ENCODE results near the gene NPBWR2. TPM values are rescaled to one million over a fixed set of nuclear protein-coding genes. Genes with fewer than 3 reads are reported as not detected.

Gene NPBWR2
- total RNA-seq, 1 experiment from 2014 or later: not detected

DNA sequence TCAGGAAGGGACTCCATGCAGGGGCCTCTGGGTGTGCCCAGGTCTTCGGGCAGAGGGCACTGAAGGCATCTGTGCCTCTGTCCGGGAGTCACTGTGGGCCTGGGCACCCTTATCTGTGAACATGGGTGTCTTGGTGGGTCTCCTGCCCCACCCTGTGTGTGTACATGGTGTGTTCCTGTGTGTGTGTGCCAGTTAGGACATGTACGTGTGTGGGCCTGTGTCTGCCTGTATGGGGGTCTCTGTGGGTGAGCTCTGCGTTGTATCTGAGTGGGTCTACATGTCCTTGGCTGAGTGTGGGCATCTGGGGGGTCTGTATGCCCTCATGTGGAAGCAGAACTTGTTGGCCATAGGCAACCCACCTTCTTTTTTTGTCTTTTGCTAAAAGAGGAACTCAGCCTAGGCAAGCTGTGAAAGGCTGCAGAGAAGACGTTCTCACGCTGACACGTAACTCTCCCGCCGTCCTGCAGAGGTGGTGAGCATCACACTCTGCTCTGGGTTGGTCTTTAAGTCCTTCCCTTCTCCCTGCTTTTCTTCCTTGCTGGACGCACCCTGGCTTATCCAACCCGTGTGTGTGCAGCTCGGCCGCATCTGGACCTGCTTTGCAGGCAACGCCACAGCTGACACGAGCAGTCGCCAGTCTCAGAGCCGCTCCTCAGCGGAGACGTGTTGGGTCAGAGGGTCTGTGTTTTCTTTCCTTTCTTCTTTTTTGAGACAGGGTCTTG, 532 bp upstream of the NPBWR2 start:
- Histone ChIP-seq H3K27me3 (ENCODE audit: control insufficient read depth, insufficient read depth, low read length) (no peaks in the 10 kb centered on the region), H3K4me1 (ENCODE audit: control insufficient read depth, insufficient read depth, low read length) (no peaks in the 10 kb centered on the region; the same call in 1 of the 2 replicates), H3K4me3 (ENCODE audit: low read depth in 2 of 2, low read length in 2 of 2) (no peak overlapping the region), H3K9me3 (ENCODE audit: control insufficient read depth, insufficient read depth, low read depth, low read length) (no peaks in the 10 kb centered on the region), H3K27ac (ENCODE audit: low read length) (no peak overlapping the region), H3K36me3 (ENCODE audit: control insufficient read depth, insufficient read depth, low read length) (no peaks in the 10 kb centered on the region)
- no peak for ATAC-seq
- in situ Hi-C loops (cut with HindIII; ENCODE audit: low pct_unique_long_range_greater_than_20kb, low sequenced_read_pairs): no loop called here
- no peak for TF ChIP-seq TCF7L2 (IDR thresholded peaks at IDR 0.05; ENCODE audit: low read depth, low read length)
- TF ChIP-seq SIN3A (IDR thresholded peaks at IDR 0.05; ENCODE audit: borderline replicate concordance, insufficient read depth, low read depth, low read length): no peak
- TF ChIP-seq, protein P1, sequence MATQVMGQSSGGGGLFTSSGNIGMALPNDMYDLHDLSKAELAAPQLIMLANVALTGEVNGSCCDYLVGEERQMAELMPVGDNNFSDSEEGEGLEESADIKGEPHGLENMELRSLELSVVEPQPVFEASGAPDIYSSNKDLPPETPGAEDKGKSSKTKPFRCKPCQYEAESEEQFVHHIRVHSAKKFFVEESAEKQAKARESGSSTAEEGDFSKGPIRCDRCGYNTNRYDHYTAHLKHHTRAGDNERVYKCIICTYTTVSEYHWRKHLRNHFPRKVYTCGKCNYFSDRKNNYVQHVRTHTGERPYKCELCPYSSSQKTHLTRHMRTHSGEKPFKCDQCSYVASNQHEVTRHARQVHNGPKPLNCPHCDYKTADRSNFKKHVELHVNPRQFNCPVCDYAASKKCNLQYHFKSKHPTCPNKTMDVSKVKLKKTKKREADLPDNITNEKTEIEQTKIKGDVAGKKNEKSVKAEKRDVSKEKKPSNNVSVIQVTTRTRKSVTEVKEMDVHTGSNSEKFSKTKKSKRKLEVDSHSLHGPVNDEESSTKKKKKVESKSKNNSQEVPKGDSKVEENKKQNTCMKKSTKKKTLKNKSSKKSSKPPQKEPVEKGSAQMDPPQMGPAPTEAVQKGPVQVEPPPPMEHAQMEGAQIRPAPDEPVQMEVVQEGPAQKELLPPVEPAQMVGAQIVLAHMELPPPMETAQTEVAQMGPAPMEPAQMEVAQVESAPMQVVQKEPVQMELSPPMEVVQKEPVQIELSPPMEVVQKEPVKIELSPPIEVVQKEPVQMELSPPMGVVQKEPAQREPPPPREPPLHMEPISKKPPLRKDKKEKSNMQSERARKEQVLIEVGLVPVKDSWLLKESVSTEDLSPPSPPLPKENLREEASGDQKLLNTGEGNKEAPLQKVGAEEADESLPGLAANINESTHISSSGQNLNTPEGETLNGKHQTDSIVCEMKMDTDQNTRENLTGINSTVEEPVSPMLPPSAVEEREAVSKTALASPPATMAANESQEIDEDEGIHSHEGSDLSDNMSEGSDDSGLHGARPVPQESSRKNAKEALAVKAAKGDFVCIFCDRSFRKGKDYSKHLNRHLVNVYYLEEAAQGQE (IDR thresholded peaks at IDR 0.05; ENCODE audit: insufficient read depth in 1 of 2, low read depth in 2 of 2, low read length in 1 of 2): no peak
- TF ChIP-seq, protein P2, sequence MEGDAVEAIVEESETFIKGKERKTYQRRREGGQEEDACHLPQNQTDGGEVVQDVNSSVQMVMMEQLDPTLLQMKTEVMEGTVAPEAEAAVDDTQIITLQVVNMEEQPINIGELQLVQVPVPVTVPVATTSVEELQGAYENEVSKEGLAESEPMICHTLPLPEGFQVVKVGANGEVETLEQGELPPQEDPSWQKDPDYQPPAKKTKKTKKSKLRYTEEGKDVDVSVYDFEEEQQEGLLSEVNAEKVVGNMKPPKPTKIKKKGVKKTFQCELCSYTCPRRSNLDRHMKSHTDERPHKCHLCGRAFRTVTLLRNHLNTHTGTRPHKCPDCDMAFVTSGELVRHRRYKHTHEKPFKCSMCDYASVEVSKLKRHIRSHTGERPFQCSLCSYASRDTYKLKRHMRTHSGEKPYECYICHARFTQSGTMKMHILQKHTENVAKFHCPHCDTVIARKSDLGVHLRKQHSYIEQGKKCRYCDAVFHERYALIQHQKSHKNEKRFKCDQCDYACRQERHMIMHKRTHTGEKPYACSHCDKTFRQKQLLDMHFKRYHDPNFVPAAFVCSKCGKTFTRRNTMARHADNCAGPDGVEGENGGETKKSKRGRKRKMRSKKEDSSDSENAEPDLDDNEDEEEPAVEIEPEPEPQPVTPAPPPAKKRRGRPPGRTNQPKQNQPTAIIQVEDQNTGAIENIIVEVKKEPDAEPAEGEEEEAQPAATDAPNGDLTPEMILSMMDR (IDR thresholded peaks at IDR 0.05): no peak
- TF ChIP-seq POLR2AphosphoS5 (IDR thresholded peaks at IDR 0.05; ENCODE audit: low read depth, low read length): no peak
- intact Hi-C loops (cut with micrococcal nuclease; ENCODE audit: unreplicated experiment): no loop called here
- DNase-seq (ENCODE audit: low read depth, low spot score): no peak
- ChIA-PET POLR2A (no interaction called here), CTCF (no interaction called here)
- BruUV-seq (replicated peaks): no TSS peak

DNA sequence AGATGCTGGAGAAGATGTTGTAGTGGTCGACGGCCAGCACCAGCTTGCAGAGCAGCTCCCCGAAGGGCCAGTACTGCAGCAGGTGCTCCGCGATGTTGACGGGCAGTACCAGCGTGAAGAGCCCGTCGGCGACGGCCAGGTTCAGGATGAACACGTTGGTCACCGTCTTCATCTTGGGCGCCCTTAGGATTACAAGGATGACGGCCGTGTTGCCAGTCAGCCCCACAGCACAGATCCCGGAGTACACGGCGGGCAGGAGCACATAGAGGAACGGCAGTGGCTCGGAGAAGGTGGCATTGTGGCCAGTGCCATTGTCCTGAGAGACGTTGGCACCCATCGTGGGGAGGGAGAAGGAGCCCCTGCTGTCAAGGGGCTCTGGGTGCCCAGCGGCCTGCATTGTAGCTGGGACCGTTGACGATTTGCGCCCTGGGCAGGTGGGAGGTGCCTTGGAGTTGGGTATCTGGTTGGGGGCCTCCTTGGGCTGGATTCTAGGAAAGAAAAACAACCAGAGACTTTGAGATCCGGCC, 867 bp downstream of the NPBWR2 start:
- no peaks in the 10 kb centered on the region; the same call in 1 of the 2 replicates for H3K4me1 ChIP-seq (ENCODE audit: control insufficient read depth, insufficient read depth, low read length)
- intact Hi-C loops (cut with micrococcal nuclease; ENCODE audit: unreplicated experiment): no loop called here
- no peak for TF ChIP-seq TCF7L2 (IDR thresholded peaks at IDR 0.05; ENCODE audit: low read depth, low read length)
- TF ChIP-seq, protein P1 (IDR thresholded peaks at IDR 0.05; ENCODE audit: insufficient read depth in 1 of 2, low read depth in 2 of 2, low read length in 1 of 2): no peak
- no peak for TF ChIP-seq POLR2AphosphoS5 (IDR thresholded peaks at IDR 0.05; ENCODE audit: low read depth, low read length)
- TF ChIP-seq, protein P2 (IDR thresholded peaks at IDR 0.05): no peak
- TF ChIP-seq SIN3A (IDR thresholded peaks at IDR 0.05; ENCODE audit: borderline replicate concordance, insufficient read depth, low read depth, low read length): no peak
- H3K36me3 ChIP-seq (ENCODE audit: control insufficient read depth, insufficient read depth, low read length): no peaks in the 10 kb centered on the region
- H3K4me3 ChIP-seq (ENCODE audit: low read depth in 2 of 2, low read length in 2 of 2): no peak overlapping the region
- no peak overlapping the region for H3K27ac ChIP-seq (ENCODE audit: low read length)
- ATAC-seq (no peak), DNase-seq (ENCODE audit: low read depth, low spot score) (no peak)
- CTCF ChIA-PET: interaction anchor here (0.6 kb wide), 1 partner anchor 22 kb away, joined by 3 read pairs; the partner anchor contains the start of gene LKAAEAR1
- POLR2A ChIA-PET: no interaction called here
- H3K9me3 ChIP-seq (ENCODE audit: control insufficient read depth, insufficient read depth, low read depth, low read length): no peaks in the 10 kb centered on the region
- in situ Hi-C loops (cut with HindIII; ENCODE audit: low pct_unique_long_range_greater_than_20kb, low sequenced_read_pairs): no loop called here
- BruUV-seq (replicated peaks): no TSS peak
- H3K27me3 ChIP-seq (ENCODE audit: control insufficient read depth, insufficient read depth, low read length): no peaks in the 10 kb centered on the region
